HTR-8/SVneo (cell line): ENCODE results near the gene ADK.
A peak's percentile ranks its signal among the peaks of the same experiment; 100 is the strongest.
"Not testable (repeated sequence)": the region's sequence is repeated elsewhere in the genome, so short reads cannot be mapped to it uniquely, and the experiment has no call there.

ENCODE experiments used
- DNase-seq: peaks from one replicate; pipeline ENCODE4 v3.0.0; 2011; ENCODE audit warnings: low spot score, mixed read lengths; ENCODE audit not compliant: insufficient read length
- FAIRE-seq: peaks from 2 replicates; lab custom pipeline; 2011; peaks lifted over from hg19 to GRCh38; lab: Jason Lieb, UNC

Gene ADK

GRCh38 chr10:74333174-74333573, 182.2 kb downstream of the ADK start:
- FAIRE-seq (no peak), DNase-seq (no peak)

- FAIRE-seq: no peak
Observed at GRCh38 chr10:74334221-74334620, 183.2 kb downstream of the ADK start.

GRCh38 chr10:74335501-74335900, 184.5 kb downstream of the ADK start:
- DNase-seq: no peak
- FAIRE-seq: no peak

More at GRCh38 chr10:74334221-74334620, 183.2 kb downstream of the ADK start:
- no peak for DNase-seq

- no peak for FAIRE-seq
- DNase-seq: peak; percentile 11
Observed at GRCh38 chr10:74337330-74338016, 186.5 kb downstream of the ADK start.

- DNase-seq (no peak), FAIRE-seq (no peak)
Observed at GRCh38 chr10:74342991-74343390, 192.0 kb downstream of the ADK start.

GRCh38 chr10:74343804-74344203, 192.8 kb downstream of the ADK start:
- DNase-seq (no peak), FAIRE-seq (no peak)

GRCh38 chr10:74344306-74344705, 193.3 kb downstream of the ADK start:
- FAIRE-seq: no peak
- DNase-seq: no peak

GRCh38 chr10:74347522-74347921, 196.5 kb downstream of the ADK start:
- no peak for FAIRE-seq

GRCh38 chr10:74353021-74353420, 202.0 kb downstream of the ADK start:
- DNase-seq, FAIRE-seq: not testable (repeated sequence)

More at GRCh38 chr10:74347522-74347921, 196.5 kb downstream of the ADK start:
- no peak for DNase-seq

GRCh38 chr10:74361678-74362077, 210.7 kb downstream of the ADK start:
- DNase-seq: no peak

GRCh38 chr10:74363727-74364126, 212.7 kb downstream of the ADK start:
- FAIRE-seq: no peak
- DNase-seq: no peak

More at GRCh38 chr10:74361678-74362077, 210.7 kb downstream of the ADK start:
- FAIRE-seq: no peak

- FAIRE-seq (no peak), DNase-seq (no peak)
Observed at GRCh38 chr10:74365109-74365508, 214.1 kb downstream of the ADK start.

GRCh38 chr10:74371696-74372095, 220.7 kb downstream of the ADK start:
- no peak for FAIRE-seq
- no peak for DNase-seq

GRCh38 chr10:74373059-74373458, 222.0 kb downstream of the ADK start:
- DNase-seq (no peak), FAIRE-seq (no peak)

GRCh38 chr10:74377476-74377875, 226.5 kb downstream of the ADK start:
- no peak for DNase-seq
- FAIRE-seq: no peak

- no peak for FAIRE-seq
Observed at GRCh38 chr10:74379474-74379873, 228.5 kb downstream of the ADK start.

GRCh38 chr10:74380795-74381194, 229.8 kb downstream of the ADK start:
- DNase-seq: no peak
- FAIRE-seq: no peak

More at GRCh38 chr10:74379474-74379873, 228.5 kb downstream of the ADK start:
- DNase-seq: no peak

- FAIRE-seq (no peak), DNase-seq (no peak)
Observed at GRCh38 chr10:74381291-74381853, 230.4 kb downstream of the ADK start.

- DNase-seq (no peak), FAIRE-seq (no peak)
Observed at GRCh38 chr10:74382663-74383062, 231.6 kb downstream of the ADK start.

- FAIRE-seq: no peak
Observed at GRCh38 chr10:74383642-74384041, 232.6 kb downstream of the ADK start.

GRCh38 chr10:74384615-74385183, 233.7 kb downstream of the ADK start:
- no peak for FAIRE-seq
- no peak for DNase-seq

More at GRCh38 chr10:74383642-74384041, 232.6 kb downstream of the ADK start:
- DNase-seq: no peak
